ENCODE results near the gene CBX4. TPM values are rescaled to one million over a fixed set of nuclear protein-coding genes. Genes with fewer than 3 reads are reported as not detected.
A peak's percentile ranks its signal among the peaks of the same experiment; 100 is the strongest.

Gene CBX4
- total and polyA plus RNA-seq, 10 of the 15 experiments (the other 5 are each of a cell fraction or from before 2014, with no cell fraction given): 0.69 to 24.6 (median 4.2) TPM

GRCh38 chr17:79841369-79842135 lies 2.3 kb upstream of the CBX4 start:
- POLR2A ChIA-PET: no interaction called here
- RAD21 ChIA-PET (ENCODE audit: unreplicated experiment): interaction anchor here (0.9 to 1.5 kb wide), 2 partner anchors 16 to 44 kb away, joined by 3 to 7 read pairs; partner anchors contain the start of gene CBX8
- BruUV-seq (replicated peaks): no TSS peak
- H3K9me3 ChIP-seq (replicated peaks; ENCODE audit: control insufficient read depth, insufficient read depth, low read length): no peaks in the 10 kb centered on the region; the same call in 2 of the 3 replicates
- SMC1A ChIA-PET (ENCODE audit: uncharacterized antibody, unreplicated experiment): interaction anchor here (1.1 kb wide), 1 partner anchor 32 kb away, joined by 3 read pairs; no protein-coding TSS in a partner anchor
- H3K4me2 ChIP-seq (ENCODE audit: control insufficient read depth, insufficient read depth): no peak overlapping the region; the same call in 1 of the 2 replicates
- peaks cover 14% of the 10 kb centered on the region for H3K4me1 ChIP-seq (ENCODE audit: control insufficient read depth, insufficient read depth, low read length)
- in situ Hi-C loops (cut with MboI) (loop anchor here (5.0 kb wide), 1 partner anchor 34 kb away; no protein-coding TSS in a partner anchor), intact Hi-C loops (cut with micrococcal nuclease; ENCODE audit: unreplicated experiment) (loop anchor here (10.0 kb wide), 1 partner anchor 133 kb away; no protein-coding TSS in a partner anchor)
- ATAC-seq: no peak
- no peak overlapping the region for H3K27ac ChIP-seq (ENCODE audit: control insufficient read depth, insufficient read depth)
- H3K4me3 ChIP-seq: no peak overlapping the region
- no peak for FAIRE-seq
- H3K27me3 ChIP-seq (replicated peaks in 1 of 2; ENCODE audit: control insufficient read depth in 2 of 2, insufficient read depth in 2 of 2, low read length in 1 of 2): peaks cover 22 to 40% of the 10 kb centered on the region in 2 experiments
- CTCF ChIA-PET: interaction anchor here (0.5 to 1.4 kb wide), 3 partner anchors 37 to 1462 kb away, joined by 3 to 6 read pairs (median 4); no protein-coding TSS in a partner anchor
- no peak for TF ChIP-seq ATF7 (IDR thresholded peaks at IDR 0.05; ENCODE audit: low read depth)
- TF ChIP-seq SUZ12 (IDR thresholded peaks at IDR 0.05; ENCODE audit: unreplicated experiment): peak; percentile 90
- no peak for TF ChIP-seq GATAD2B (conservative IDR thresholded peaks at IDR 0.05; ENCODE audit: low read depth)
- TF ChIP-seq MTA3 (IDR thresholded peaks at IDR 0.05; ENCODE audit: borderline replicate concordance, low read length): no peak
- no peak overlapping the region for H3K9ac ChIP-seq (ENCODE audit: control insufficient read depth, insufficient read depth, low read length)
- 0 out of 2 replicates have a peak, but pooled peaks cover 1% of the 10 kb centered on the region for H4K20me1 ChIP-seq (ENCODE audit: control insufficient read depth, insufficient read depth)
- no peak overlapping the region for H2AFZ ChIP-seq (ENCODE audit: control insufficient read depth, low read depth, low read length)
- peaks cover 16% of the 10 kb centered on the region for H3K79me2 ChIP-seq (ENCODE audit: control insufficient read depth, insufficient read depth, low read length)
- WGBS (ENCODE audit: insufficient coverage, insufficient replicate concordance, low lambda C conversion rate, missing lambda C conversion rate): 6% methylated on average over 55 of the region's 55 CpGs
- no peak for DNase-seq (ENCODE audit: low read depth, low spot score)
- H3K36me3 ChIP-seq (ENCODE audit: control insufficient read depth in 2 of 2, insufficient read depth in 2 of 2, low read length in 1 of 2): no peaks in the 10 kb centered on the region

GRCh38 chr17:79840989-79841286 lies 1.7 kb upstream of the CBX4 start:
- Histone ChIP-seq H4K20me1 (ENCODE audit: control insufficient read depth, insufficient read depth) (0 out of 2 replicates have a peak, but pooled peaks cover 5% of the 10 kb centered on the region), H3K27me3 (replicated peaks in 1 of 2; ENCODE audit: control insufficient read depth in 2 of 2, insufficient read depth in 2 of 2, low read length in 1 of 2) (peaks cover 22 to 40% of the 10 kb centered on the region in 2 experiments), H3K9me3 (replicated peaks; ENCODE audit: control insufficient read depth, insufficient read depth, low read length) (no peaks in the 10 kb centered on the region; the same call in 2 of the 3 replicates), H3K36me3 (ENCODE audit: control insufficient read depth in 2 of 2, insufficient read depth in 2 of 2, low read length in 1 of 2) (no peaks in the 10 kb centered on the region), H3K79me2 (ENCODE audit: control insufficient read depth, insufficient read depth, low read length) (peaks cover 22% of the 10 kb centered on the region), H3K27ac (ENCODE audit: control insufficient read depth, insufficient read depth) (no peak overlapping the region), H3K4me2 (ENCODE audit: control insufficient read depth, insufficient read depth) (no peak overlapping the region), H3K9ac (ENCODE audit: control insufficient read depth, insufficient read depth, low read length) (no peak overlapping the region), H3K4me1 (ENCODE audit: control insufficient read depth, insufficient read depth, low read length) (peaks cover 21% of the 10 kb centered on the region), H2AFZ (ENCODE audit: control insufficient read depth, low read depth, low read length) (no peak overlapping the region), H3K4me3 (no peak overlapping the region)
- DNase-seq (ENCODE audit: low read depth, low spot score) (no peak), ATAC-seq (no peak), FAIRE-seq (no peak)
- ChIA-PET RAD21 (ENCODE audit: unreplicated experiment) (interaction anchor here (0.9 to 2.5 kb wide), 3 partner anchors 16 to 130 kb away, joined by 3 to 11 read pairs (median 3); no protein-coding TSS in a partner anchor), POLR2A (no interaction called here), CTCF (interaction anchor here (1.3 kb wide), 1 partner anchor 83 kb away, joined by 3 read pairs; no protein-coding TSS in a partner anchor), SMC1A (ENCODE audit: uncharacterized antibody, unreplicated experiment) (interaction anchor here (1.1 kb wide), 1 partner anchor 31 kb away, joined by 3 read pairs; no protein-coding TSS in a partner anchor)
- intact Hi-C loops (cut with micrococcal nuclease; ENCODE audit: unreplicated experiment) (loop anchor here (10.0 kb wide), 1 partner anchor 134 kb away; no protein-coding TSS in a partner anchor), in situ Hi-C loops (cut with MboI) (loop anchor here (5.0 kb wide), 1 partner anchor 34 kb away; no protein-coding TSS in a partner anchor)
- TF ChIP-seq TCF12 (IDR thresholded peaks at IDR 0.05; ENCODE audit: low read depth, low read length): no peak
- TF ChIP-seq EED (IDR thresholded peaks at IDR 0.05; ENCODE audit: low read depth): no peak
- TF ChIP-seq, protein P1, sequence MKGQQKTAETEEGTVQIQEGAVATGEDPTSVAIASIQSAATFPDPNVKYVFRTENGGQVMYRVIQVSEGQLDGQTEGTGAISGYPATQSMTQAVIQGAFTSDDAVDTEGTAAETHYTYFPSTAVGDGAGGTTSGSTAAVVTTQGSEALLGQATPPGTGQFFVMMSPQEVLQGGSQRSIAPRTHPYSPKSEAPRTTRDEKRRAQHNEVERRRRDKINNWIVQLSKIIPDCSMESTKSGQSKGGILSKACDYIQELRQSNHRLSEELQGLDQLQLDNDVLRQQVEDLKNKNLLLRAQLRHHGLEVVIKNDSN (IDR thresholded peaks at IDR 0.05; ENCODE audit: borderline replicate concordance, extremely low read length, insufficient read depth, low read depth, low read length): peak; percentile 7
- TF ChIP-seq NFXL1 (IDR thresholded peaks at IDR 0.05; ENCODE audit: borderline replicate concordance): no peak
- TF ChIP-seq MXI1 (IDR thresholded peaks at IDR 0.05; ENCODE audit: low read depth, low read length): no peak
- no TSS peak for BruUV-seq (replicated peaks)
- WGBS (ENCODE audit: insufficient coverage, insufficient replicate concordance, low lambda C conversion rate, missing lambda C conversion rate): 13% methylated on average over 19 of the region's 19 CpGs
